ENCODE results near the gene NLN.

DNA sequence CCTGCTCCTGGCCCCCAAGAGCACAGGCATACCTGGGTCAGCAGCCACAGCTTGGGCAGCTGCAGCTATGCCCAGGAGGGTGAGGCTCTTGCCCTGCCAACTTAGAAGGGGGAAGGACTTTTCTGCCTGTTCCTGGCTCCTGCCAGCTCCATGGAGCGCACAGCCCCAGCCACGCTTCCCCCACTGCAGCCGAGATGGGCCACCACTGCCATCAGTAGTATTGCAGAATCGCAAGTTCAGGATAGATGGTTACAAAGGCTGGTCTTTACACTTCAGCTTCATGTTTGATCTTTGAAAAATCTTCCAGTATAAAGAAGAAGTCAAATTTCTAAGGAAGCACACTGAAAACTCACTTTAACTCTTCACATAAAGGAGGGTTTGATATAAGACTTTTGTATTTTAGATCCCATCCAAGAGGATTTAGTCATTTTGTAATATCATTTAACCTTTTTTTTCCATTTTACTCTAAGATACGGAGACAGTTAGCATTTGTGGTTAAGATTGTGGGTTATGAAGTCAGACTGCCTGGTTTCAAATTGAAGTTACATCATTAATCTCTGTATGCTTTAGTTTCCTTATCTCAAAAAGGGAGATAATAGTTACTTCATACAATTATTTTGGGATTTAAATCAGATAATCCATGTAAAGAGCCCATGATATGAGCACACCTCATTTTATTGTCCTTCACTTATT, 81.8 kb downstream of the NLN start:
- TF ChIP-seq, protein P1, sequence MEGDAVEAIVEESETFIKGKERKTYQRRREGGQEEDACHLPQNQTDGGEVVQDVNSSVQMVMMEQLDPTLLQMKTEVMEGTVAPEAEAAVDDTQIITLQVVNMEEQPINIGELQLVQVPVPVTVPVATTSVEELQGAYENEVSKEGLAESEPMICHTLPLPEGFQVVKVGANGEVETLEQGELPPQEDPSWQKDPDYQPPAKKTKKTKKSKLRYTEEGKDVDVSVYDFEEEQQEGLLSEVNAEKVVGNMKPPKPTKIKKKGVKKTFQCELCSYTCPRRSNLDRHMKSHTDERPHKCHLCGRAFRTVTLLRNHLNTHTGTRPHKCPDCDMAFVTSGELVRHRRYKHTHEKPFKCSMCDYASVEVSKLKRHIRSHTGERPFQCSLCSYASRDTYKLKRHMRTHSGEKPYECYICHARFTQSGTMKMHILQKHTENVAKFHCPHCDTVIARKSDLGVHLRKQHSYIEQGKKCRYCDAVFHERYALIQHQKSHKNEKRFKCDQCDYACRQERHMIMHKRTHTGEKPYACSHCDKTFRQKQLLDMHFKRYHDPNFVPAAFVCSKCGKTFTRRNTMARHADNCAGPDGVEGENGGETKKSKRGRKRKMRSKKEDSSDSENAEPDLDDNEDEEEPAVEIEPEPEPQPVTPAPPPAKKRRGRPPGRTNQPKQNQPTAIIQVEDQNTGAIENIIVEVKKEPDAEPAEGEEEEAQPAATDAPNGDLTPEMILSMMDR (IDR thresholded peaks at IDR 0.05), result no peak
- TF ChIP-seq EP300 (IDR thresholded peaks at IDR 0.05) (no peak), POLR2A (IDR thresholded peaks at IDR 0.05) (no peak)
